Erythroblast (primary cell): ENCODE data around the gene MDK.

Experiments used
- GATA1 ChIP-seq: IDR thresholded peaks from 2 replicates; pipeline ENCODE4 v1.6.1; 2011; ENCODE audit warnings: low read depth, mild to moderate bottlenecking, control low read depth, low read length, moderate library complexity
- POLR2A ChIP-seq: IDR thresholded peaks from 2 replicates; pipeline ENCODE4 v1.6.1; 2011; ENCODE audit warnings: mild to moderate bottlenecking, low read length

DNA sequence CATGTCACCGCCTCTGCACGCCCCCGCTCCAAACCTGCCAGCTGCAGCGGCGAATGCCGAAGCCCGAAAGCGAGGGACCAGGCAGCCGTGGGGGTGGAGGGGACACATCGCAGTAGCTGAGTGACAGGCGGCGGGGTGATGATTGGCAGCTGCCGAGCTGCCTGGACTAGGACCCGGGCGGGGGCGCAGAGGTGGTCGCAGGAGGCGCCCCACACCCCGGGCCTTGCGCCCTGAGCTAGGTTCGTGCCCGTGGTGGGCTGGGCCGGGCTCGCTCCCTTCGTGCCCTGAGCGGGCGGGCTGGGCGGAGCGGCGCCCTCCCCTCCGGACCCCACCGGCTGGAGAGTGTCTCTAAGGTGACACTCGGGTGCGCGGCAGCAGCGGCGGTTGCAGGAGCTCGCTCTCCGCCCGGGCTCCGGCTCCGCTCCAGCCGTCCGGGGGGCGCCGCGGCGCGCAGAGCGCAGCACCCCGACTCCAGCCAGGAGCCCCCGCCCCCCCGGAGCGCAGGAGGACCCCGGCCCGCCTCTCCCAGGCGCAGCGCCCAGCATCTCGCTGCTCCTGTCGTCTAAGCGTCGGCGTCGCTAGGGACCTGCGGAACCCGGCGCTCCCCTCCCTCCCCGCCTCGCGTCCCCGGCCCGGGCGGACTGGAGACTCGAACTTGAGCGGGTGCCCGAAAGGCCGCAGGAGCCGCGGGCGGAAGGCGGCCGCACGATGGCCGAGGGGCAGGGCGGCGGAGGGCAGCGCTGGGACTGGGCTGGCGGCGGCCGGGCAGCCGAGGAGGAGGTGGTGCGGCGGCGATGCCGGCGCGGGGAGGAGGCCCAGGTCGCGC lies 48.7 kb upstream of the MDK start:
- TF ChIP-seq POLR2A, result no peak
- TF ChIP-seq GATA1, result no peak
